GM19193 (cell line): ENCODE measurements around the gene PITPNM3.

ENCODE experiments used
- POLR2A ChIP-seq: IDR thresholded peaks from 4 replicates; pipeline ENCODE4 v1.6.1; 2011; ENCODE audit not compliant: insufficient read depth, insufficient read length; ENCODE audit errors: extremely low read depth

PITPNM3 gene

GRCh38 chr17:6558932-6559752, 2.8 kb upstream of the PITPNM3 start:
- no peak for TF ChIP-seq POLR2A

- TF ChIP-seq POLR2A = no peak
Observed at GRCh38 chr17:6558276-6558675, 1.9 kb upstream of the PITPNM3 start.

- TF ChIP-seq POLR2A = no peak
Observed at GRCh38 chr17:6557040-6557438, 684 bp upstream of the PITPNM3 start.

- TF ChIP-seq POLR2A = no peak
Observed at GRCh38 chr17:6555331-6556120, 829 bp downstream of the PITPNM3 start.

GRCh38 chr17:6554871-6555330, 1.5 kb downstream of the PITPNM3 start:
- no peak for TF ChIP-seq POLR2A

- TF ChIP-seq POLR2A = no peak
Observed at GRCh38 chr17:6554342-6554741, 2.0 kb downstream of the PITPNM3 start.

GRCh38 chr17:6551869-6552531, 4.4 kb downstream of the PITPNM3 start:
- TF ChIP-seq POLR2A = no peak

- no peak for TF ChIP-seq POLR2A
Observed at GRCh38 chr17:6551356-6551755, 5.0 kb downstream of the PITPNM3 start.

GRCh38 chr17:6549384-6550036, 6.8 kb downstream of the PITPNM3 start:
- TF ChIP-seq POLR2A = no peak

GRCh38 chr17:6548578-6549330, 7.6 kb downstream of the PITPNM3 start:
- no peak for TF ChIP-seq POLR2A

GRCh38 chr17:6548034-6548433, 8.3 kb downstream of the PITPNM3 start:
- no peak for TF ChIP-seq POLR2A

- no peak for TF ChIP-seq POLR2A
Observed at GRCh38 chr17:6547336-6547735, 9.0 kb downstream of the PITPNM3 start.

- no peak for TF ChIP-seq POLR2A
Observed at GRCh38 chr17:6546069-6546718, 10.2 kb downstream of the PITPNM3 start.

GRCh38 chr17:6545291-6545690, 11.1 kb downstream of the PITPNM3 start:
- no peak for TF ChIP-seq POLR2A

- TF ChIP-seq POLR2A = no peak
Observed at GRCh38 chr17:6544011-6544370, 12.4 kb downstream of the PITPNM3 start.
